ENCODE results near the gene TRIM6.
"Not testable (repeated sequence)": the region's sequence is repeated elsewhere in the genome, so short reads cannot be mapped to it uniquely, and the experiment has no call there.

TRIM6 gene

GRCh38 chr11:5604896-5605295 is 8.5 kb downstream of the TRIM6 start:
- DNase-seq = no peak

DNA sequence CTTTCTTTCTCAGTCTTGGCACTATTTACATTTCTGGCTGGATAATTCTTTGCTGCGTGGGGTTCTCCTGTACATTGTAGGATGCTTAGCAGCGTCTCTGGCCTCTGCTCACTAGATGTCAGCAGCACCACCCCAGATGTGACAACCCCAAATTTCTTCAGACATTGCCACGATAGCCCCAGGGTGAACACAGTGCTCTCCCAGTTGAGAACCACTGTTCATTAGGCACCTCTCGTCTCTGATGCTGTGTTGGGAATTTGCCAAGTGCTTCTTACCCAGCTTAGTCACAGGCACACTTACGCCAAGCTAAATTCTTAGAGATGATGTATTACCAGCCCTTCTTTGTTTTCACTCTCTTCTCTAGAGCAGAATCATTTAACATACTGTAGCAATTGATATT is 9.4 kb downstream of the TRIM6 start:
- no peak for DNase-seq

- DNase-seq = no peak
Measured at GRCh38 chr11:5608808-5609207, 12.4 kb downstream of the TRIM6 start.

DNA sequence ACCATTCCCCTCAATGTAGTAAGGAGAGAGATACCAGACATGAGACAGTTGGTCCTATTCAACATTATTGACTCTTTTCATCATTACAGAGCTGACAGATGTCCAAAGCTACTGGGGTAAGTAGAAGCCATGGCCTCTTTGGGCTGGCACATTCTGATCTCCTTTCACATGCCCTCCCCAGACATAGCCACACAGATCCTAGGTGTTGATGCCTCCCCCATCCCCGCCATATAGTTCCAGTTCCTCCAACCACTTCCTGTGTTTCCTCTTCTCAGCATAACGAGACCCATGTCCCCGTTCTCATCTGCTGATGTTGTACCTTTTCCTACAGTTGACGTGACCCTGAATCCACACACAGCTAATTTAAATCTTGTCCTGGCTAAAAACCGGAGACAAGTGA is 14.0 kb downstream of the TRIM6 start:
- DNase-seq = no peak

GRCh38 chr11:5611627-5612026 is 15.2 kb downstream of the TRIM6 start:
- no peak for DNase-seq

DNA sequence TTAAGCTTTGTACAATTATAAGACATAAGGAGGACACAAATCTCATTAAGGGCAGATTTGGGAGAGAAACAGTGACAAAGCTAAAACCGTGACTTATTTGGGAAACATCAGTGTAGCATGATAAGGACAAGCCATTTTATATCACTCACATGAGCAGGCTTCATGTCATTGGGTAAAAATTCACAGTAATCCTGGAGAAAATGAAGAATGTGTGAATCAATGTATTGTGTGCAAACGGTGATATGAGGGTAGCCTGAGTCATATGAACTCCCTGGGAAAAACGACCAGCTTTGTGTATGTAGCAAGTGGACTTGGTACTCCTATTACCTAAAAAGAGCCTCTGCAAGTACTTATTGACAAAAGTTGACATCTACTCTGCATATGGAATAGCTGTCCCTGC is 22.4 kb downstream of the TRIM6 start:
- no peak for DNase-seq

GRCh38 chr11:5620651-5621521 is 24.4 kb downstream of the TRIM6 start:
- DNase-seq = no peak

DNA sequence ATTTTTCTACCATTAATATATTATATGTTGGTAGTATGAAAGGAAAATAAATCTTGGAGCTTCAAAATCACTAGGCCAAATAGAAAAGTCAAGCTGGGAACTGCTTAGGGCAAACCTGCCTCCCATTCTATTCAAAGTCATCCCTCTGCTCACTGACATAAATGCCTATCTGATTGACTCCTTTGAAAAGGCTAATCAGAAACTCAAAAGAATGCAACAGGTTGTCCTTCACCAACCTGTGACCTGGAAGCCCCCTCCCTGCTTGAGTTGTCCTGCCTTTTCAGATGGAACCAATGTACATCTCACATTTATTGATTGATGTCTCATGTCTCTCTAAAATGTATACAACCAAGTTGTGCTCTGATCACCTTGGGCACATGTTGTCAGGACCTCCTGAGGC is 25.1 kb downstream of the TRIM6 start:
- DNase-seq = no peak

GRCh38 chr11:5622802-5623201 is 26.4 kb downstream of the TRIM6 start:
- no peak for DNase-seq

- DNase-seq = peak; percentile 52
Measured at GRCh38 chr11:5624489-5625279, 28.2 kb downstream of the TRIM6 start, which contains the start of gene TRIM34. Gene TRIM34 (plus strand): TSS chr11:5625001. CDS start chr11:5632332, 7,331 bp downstream.

- DNase-seq = no peak
Measured at GRCh38 chr11:5625281-5625680, 28.8 kb downstream of the TRIM6 start.

DNA sequence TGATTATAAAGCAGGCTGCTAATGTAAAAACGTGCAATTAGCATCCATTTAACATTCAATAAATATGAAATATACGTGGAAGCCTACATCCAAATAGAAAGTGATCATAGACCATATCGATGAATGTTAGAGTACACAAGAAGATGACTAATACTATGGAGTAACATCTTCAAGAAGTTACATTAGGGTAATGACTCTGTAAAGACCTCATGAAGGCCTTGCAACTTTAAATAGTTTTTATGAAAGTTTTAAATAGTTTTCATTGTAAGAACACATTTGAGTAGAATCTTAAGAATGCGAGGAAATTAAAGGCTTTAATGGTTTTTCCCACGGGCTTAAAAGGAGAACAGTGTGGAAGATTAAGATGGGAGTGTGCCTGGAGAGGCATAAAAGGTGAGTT is 29.8 kb downstream of the TRIM6 start:
- no peak for DNase-seq

GRCh38 chr11:5631417-5631816 is 35.0 kb downstream of the TRIM6 start:
- no peak for DNase-seq

DNA sequence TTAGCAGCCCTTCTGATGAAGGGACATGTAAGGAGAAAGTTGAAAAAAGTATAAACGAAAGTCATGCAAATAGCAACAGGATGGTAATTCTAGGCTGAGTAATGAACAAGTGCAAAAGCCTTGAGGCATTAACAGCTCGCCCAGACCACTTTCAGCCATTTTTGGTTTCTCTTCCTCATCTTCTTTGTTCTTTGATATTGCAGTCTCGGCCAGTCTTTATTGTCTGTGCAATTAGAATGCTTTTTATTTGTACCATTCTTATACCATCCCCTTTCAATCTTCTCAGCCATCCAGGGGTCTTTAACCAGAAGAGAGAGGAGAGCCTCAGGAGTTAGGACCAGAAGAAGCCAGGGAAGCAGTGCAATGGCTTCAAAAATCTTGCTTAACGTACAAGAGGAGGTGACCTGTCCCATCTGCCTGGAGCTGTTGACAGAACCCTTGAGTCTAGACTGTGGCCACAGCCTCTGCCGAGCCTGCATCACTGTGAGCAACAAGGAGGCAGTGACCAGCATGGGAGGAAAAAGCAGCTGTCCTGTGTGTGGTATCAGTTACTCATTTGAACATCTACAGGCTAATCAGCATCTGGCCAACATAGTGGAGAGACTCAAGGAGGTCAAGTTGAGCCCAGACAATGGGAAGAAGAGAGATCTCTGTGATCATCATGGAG is 35.7 kb downstream of the TRIM6 start:
- no peak for DNase-seq

GRCh38 chr11:5639953-5640352 is 43.5 kb downstream of the TRIM6 start:
- no peak for DNase-seq

DNA sequence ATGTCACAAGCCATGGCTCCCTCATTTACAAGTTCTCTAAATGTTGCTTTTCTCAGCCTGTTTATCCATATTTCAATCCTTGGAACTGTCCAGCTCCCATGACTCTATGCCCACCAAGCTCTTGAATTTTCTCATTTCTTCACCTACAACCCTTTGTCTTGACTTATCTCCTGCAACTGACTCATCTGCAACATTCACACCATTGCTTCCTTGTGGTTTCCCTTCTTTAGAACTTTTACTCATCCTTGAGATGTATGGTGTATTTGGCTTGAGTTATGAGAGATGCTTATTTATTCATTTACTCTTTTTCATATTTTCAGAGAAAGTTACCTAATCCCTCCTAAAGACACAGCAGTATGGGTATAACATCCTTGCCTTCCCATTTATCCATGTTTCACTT is 47.1 kb downstream of the TRIM6 start:
- no peak for DNase-seq

GRCh38 chr11:5646139-5646538 is 49.7 kb downstream of the TRIM6 start:
- DNase-seq = no peak

- no peak for DNase-seq
Measured at GRCh38 chr11:5655474-5655873, 59.0 kb downstream of the TRIM6 start.

GRCh38 chr11:5656956-5657355 is 60.5 kb downstream of the TRIM6 start:
- DNase-seq = not testable (repeated sequence)

DNA sequence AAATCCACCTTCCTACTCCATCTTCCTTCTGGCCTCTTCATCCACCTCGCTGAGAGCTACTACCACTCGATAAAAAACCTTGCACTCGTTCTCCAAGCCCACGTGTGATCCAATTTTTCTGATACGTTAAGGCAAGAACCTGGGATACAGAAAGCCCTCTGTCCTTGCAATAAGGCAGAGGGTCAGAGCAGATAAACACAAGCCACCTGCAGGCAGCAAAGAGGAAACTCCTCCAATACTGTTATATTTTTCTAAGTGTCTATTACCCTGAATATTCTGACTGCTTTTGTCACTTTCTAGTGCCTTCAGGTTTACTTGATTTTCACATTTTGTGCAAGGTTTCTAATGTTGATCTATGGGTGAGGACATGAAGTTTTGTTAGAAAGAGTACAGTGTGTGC is 61.9 kb downstream of the TRIM6 start:
- no peak for DNase-seq
